Fibroblast of villous mesenchyme (primary cell): ENCODE measurements around the gene MCEE. TPM values are rescaled to one million over a fixed set of nuclear protein-coding genes. Genes with fewer than 3 reads are reported as not detected.
"Not testable (repeated sequence)": the region's sequence is repeated elsewhere in the genome, so short reads cannot be mapped to it uniquely, and the experiment has no call there.

Experiments used
- DNase-seq: peaks from one replicate; pipeline ENCODE4 v3.0.0-alpha.2; 2010; ENCODE audit warnings: low read depth
- H3K4me3 ChIP-seq: 2 replicates; pipeline ENCODE4 v1.5.1; 2011; ENCODE audit warnings: low read depth, mild to moderate bottlenecking, low read length
- total RNA-seq: library from RNA; depleted of rRNA; stranded (reverse); fragments of >200 nt; gene quantifications from 2 replicates; pipeline ENCODE4 v1.2.3, GENCODE V29; 2012
- TF ChIP-seq, protein P1 (sequence below): IDR thresholded peaks from 2 replicates; pipeline ENCODE4 v1.5.1; 2012; ENCODE audit warnings: low read depth, mild to moderate bottlenecking, low read length; ENCODE audit not compliant: insufficient read depth

Gene MCEE
- total RNA-seq, 1 donor: 14.2 TPM

DNA sequence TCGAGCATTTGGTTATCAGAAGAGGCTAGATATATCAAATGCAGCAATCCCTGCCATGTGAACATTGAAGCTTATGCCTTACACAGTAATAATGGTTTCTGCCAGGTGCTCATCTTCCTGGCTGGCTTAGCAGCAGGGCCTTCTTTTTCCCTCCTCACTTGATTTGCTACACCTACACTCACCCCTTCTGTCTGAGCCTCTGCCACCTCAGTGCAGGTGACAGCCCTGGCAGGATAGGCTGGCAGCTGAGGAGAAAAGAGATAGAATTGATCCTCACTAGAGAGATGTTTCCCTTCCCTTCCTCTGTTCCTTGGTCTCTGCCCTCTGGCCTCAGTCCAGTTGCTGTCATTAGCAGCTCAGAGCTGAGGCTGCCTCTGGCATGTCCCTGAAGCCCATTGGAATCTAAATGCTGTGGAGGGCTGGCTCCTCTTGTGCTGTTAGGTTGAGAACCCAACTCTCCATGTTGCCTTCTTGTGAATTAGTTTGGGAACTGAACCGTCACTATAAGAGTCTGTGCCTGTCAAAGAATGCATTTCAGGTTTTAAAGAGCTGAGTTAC, 18.6 kb upstream of the MCEE start:
- no peak overlapping the region for H3K4me3 ChIP-seq
- no peak for DNase-seq
- TF ChIP-seq, protein P1, sequence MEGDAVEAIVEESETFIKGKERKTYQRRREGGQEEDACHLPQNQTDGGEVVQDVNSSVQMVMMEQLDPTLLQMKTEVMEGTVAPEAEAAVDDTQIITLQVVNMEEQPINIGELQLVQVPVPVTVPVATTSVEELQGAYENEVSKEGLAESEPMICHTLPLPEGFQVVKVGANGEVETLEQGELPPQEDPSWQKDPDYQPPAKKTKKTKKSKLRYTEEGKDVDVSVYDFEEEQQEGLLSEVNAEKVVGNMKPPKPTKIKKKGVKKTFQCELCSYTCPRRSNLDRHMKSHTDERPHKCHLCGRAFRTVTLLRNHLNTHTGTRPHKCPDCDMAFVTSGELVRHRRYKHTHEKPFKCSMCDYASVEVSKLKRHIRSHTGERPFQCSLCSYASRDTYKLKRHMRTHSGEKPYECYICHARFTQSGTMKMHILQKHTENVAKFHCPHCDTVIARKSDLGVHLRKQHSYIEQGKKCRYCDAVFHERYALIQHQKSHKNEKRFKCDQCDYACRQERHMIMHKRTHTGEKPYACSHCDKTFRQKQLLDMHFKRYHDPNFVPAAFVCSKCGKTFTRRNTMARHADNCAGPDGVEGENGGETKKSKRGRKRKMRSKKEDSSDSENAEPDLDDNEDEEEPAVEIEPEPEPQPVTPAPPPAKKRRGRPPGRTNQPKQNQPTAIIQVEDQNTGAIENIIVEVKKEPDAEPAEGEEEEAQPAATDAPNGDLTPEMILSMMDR: no peak

DNA sequence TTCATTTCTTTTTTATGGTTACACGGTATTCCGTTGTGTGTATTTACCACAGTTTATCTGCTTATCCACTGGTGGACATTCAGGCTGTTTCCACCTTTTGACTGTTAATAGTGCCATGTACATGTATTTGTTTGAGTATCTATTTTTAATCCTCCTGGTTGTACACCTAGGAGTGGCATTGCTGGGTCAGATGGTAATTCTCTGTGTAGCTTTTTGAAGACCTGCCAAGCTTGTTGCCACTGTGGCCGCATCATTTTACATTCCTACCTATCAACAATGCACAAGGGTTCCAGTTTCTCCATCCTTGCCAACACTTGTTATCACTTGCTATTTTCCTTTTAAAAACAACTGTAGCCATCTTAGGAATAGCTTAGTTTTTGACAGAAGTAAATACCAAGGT, 13.8 kb upstream of the MCEE start:
- DNase-seq: no peak
- TF ChIP-seq, protein P1: no peak
- no peak overlapping the region for H3K4me3 ChIP-seq

DNA sequence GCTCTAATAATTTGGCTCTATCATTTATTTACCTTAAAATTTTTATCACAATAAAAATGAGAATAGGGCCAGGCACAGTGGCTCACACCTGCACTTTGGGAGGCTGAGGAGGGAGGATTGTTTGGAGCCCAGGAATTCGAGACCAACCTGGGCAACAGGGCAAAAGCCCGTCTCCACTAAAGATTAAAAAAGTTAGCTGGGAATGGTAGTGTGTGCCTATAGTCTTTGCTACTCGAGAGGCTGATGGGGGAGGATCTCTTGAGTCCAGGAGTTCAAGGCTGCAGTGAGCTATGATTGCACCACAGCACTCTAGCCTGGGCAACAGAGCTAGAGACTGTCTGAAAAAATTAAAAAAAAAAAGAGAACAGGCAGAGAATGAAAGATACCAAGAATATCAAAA, 6.1 kb upstream of the MCEE start:
- H3K4me3 ChIP-seq: no peak overlapping the region
- TF ChIP-seq, protein P1: no peak
- DNase-seq: no peak

DNA sequence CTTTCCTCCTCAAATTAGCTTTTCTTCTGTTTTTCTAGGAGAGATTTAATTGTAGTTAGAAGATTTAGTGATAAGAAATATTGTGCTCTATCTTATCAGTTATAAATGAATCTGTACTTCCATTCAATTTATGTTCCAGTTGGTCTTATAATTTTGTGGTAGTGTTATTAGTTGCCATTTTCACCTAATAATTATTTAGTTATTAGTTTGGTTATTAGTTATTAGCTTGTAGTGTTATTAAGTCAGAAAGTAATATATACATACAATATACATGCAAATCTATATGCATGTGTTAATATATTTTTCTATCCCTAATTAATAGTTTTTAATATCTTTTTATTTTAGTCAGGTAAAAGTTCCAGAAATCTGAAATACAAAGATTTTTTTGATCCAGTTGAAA, 3.6 kb upstream of the MCEE start:
- no peak for DNase-seq
- TF ChIP-seq, protein P1: no peak
- H3K4me3 ChIP-seq: no peak overlapping the region

DNA sequence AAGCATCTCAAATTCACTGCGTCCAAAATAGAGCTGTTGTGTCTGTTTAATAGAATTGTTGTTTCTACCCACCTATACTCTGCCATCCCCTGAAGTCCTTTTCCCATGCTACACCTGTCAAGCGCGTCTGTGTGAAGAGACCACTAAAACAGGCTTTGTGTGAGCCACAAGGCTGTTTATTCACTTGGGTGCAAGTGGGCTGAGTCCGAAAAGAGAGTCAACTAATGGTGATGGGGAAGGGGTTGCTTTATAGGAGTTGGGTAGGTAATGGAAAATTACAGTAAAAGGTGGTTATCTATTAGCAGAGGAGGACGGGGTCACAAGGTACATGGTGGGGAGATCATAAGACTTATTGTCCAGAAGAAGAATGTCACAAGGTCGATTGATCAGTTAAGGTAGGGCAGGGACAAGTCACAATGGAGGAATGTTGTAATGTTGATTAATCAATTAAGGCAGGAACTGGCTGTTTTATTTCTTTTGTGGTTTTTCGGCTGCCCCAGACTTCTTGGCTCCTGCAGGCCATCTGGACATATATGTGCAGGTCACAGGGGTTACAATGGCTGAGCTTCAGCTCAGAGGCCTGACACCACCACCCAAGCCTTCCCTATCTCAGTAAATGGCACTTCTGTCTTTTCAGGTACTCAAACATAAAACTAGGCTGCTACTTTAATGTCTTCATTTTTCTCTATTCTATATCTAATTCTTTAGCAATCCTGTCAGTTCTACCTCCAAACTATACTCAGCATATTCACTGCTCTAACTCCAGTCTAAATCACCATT, 1.5 kb upstream of the MCEE start:
- not testable (repeated sequence) for DNase-seq
- H3K4me3 ChIP-seq: peak overlapping the region; percentile 89

DNA sequence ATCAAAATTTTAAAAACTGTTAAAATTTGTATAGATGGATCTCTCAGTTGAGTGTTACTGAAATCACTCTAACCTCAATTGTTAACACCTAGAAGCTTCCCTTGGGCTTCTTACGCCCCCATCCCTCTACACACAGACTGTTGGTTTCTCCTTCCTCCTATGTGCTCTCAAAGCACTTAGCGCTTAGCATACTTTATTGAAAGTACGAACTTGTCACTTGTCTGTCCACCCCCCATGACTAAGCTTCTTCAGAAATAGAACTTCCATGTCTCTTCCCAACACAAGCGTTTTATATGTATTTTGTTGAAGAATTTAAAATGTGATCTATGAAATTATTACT, 846 bp upstream of the MCEE start:
- peak; percentile 18 for DNase-seq
- TF ChIP-seq, protein P1: no peak
- peak overlapping the region; percentile 89 for H3K4me3 ChIP-seq

DNA sequence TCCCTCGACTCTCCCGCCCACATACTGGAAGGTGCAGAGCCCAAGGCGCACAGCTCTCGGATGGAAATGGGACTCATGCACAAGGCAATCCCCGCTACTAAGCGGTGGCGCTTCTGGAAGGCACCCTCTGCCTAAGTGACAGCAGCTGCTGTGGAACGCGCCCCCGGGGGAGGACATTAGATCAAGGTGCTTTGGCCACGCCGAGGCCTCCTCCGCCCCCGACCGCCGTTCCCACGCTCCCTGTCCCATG, 202 bp downstream of the MCEE start:
- H3K4me3 ChIP-seq: peak overlapping the region; percentile 89
- TF ChIP-seq, protein P1: no peak
- DNase-seq: no peak
